ENCODE results near the gene CHRND. TPM values are rescaled to one million over a fixed set of nuclear protein-coding genes. Genes with fewer than 3 reads are reported as not detected.

CHRND gene
- total RNA-seq, 4 donors from 2014 or later: not detected

DNA sequence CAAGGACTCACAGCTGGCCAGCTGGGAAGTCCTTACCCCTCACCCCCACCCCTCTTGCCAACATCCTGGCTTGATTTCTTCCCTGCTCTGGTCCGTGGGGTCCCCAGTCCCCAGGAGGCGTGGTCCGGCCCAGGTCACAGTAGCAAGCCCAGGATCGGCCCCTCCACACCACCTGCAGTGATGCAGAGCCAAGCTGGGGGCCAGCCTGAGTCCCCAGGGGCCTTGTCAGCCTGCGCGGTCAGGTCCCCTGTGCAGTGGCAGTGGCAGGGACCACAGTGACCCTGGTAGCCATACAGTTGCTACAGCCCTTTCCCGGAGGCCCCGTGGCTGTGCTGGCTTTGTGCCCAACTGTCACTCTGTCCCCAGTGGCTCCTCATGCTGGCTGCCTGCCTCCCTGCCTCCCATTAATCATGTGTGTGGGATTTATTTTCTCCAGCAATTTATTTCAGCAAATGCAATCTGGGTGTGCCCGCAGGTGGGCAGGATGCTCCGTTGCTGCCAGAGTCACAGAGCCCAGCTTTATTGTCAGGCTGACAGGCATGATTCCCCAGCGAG is 14.5 kb upstream of the CHRND start:
- peaks cover 0 to 9% of the 10 kb centered on the region in 2 donors for H3K27me3 ChIP-seq
- TF ChIP-seq POLR2A (IDR thresholded peaks at IDR 0.05) (no peak), CTCF (IDR thresholded peaks at IDR 0.05) (no peak), EP300 (IDR thresholded peaks at IDR 0.05) (no peak)
- H3K9me3 ChIP-seq: no peaks in the 10 kb centered on the region
- WGBS, 2 donors: 36 to 46% methylated on average over 9 of the region's 11 CpGs
- H3K4me3 ChIP-seq: no peak overlapping the region
- no peaks in the 10 kb centered on the region for H3K36me3 ChIP-seq
- DNase-seq (ENCODE audit: low spot score in 2 of 2): no peak
- no peak overlapping the region for H3K27ac ChIP-seq
- H3K4me1 ChIP-seq: no peaks in the 10 kb centered on the region

GRCh38 chr2:232512602-232513001 is 13.4 kb upstream of the CHRND start:
- Histone ChIP-seq H3K27ac (no peak overlapping the region), H3K27me3 (peaks cover 0 to 5% of the 10 kb centered on the region in 2 donors), H3K4me1 (no peaks in the 10 kb centered on the region), H3K4me3 (no peak overlapping the region), H3K9me3 (no peaks in the 10 kb centered on the region), H3K36me3 (no peaks in the 10 kb centered on the region)
- no peak for DNase-seq (ENCODE audit: low spot score in 2 of 2)
- WGBS, 2 donors: 64 to 72% methylated on average over 10 of the region's 10 CpGs
- no peak for TF ChIP-seq CTCF (IDR thresholded peaks at IDR 0.05)

- H3K4me3 ChIP-seq: no peak overlapping the region
- no peak for DNase-seq (ENCODE audit: low spot score in 2 of 2)
- no peak for TF ChIP-seq CTCF (IDR thresholded peaks at IDR 0.05)
- TF ChIP-seq EP300 (IDR thresholded peaks at IDR 0.05): no peak
- TF ChIP-seq POLR2A (IDR thresholded peaks at IDR 0.05): no peak
- H3K27ac ChIP-seq: no peak overlapping the region
- H3K4me1 ChIP-seq: no peaks in the 10 kb centered on the region
- peaks cover 0 to 5% of the 10 kb centered on the region in 2 donors for H3K27me3 ChIP-seq
- no peaks in the 10 kb centered on the region for H3K9me3 ChIP-seq
- 83 to 84% methylated on average over 5 of the region's 5 CpGs for WGBS, 2 donors
- no peaks in the 10 kb centered on the region for H3K36me3 ChIP-seq
Measured at GRCh38 chr2:232513353-232513752, 12.6 kb upstream of the CHRND start.

GRCh38 chr2:232515639-232516038 is 10.3 kb upstream of the CHRND start:
- WGBS, 2 donors: 90 to 91% methylated on average over 7 of the region's 7 CpGs
- Histone ChIP-seq H3K27me3 (peaks cover 0 to 18% of the 10 kb centered on the region in 2 donors), H3K36me3 (no peaks in the 10 kb centered on the region), H3K9me3 (no peaks in the 10 kb centered on the region), H3K4me3 (no peak overlapping the region), H3K4me1 (no peaks in the 10 kb centered on the region), H3K27ac (no peak overlapping the region)
- no peak for DNase-seq (ENCODE audit: low spot score in 2 of 2)
- TF ChIP-seq POLR2A (IDR thresholded peaks at IDR 0.05) (no peak), EP300 (IDR thresholded peaks at IDR 0.05) (no peak), CTCF (IDR thresholded peaks at IDR 0.05) (no peak)

DNA sequence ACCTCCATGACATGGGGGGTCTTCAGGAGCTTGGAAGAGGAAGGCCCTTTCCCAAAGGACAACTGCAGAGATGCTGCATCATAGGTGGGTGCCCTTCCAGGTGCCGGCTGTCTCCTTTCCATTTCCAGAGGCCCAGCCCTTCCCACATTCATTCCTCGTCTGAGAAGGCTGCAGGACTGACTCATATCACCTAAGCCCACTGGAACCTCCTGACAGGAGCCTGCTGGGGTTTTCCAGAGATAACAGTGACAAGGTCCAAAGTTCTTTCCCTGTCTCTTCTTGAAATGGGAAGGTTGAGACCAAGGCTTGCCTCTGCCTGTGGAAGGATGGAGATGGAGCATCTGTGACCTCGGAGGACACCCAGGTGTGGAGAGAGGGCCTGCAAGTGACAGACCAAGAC is 9.4 kb upstream of the CHRND start:
- Histone ChIP-seq H3K27me3 (peaks cover 0 to 22% of the 10 kb centered on the region in 2 donors), H3K4me1 (peaks cover 0 to under 1% (median under 1%) of the 10 kb centered on the region in 4 donors), H3K36me3 (no peaks in the 10 kb centered on the region), H3K4me3 (no peak overlapping the region), H3K9me3 (no peaks in the 10 kb centered on the region), H3K27ac (no peak overlapping the region)
- 90% methylated on average over 3 of the region's 3 CpGs for WGBS, 2 donors
- TF ChIP-seq EP300 (IDR thresholded peaks at IDR 0.05) (no peak), POLR2A (IDR thresholded peaks at IDR 0.05) (no peak), CTCF (IDR thresholded peaks at IDR 0.05) (no peak)
- DNase-seq (ENCODE audit: low spot score in 2 of 2): no peak
